NCI-H524 (cell line): ENCODE data around the gene ABL1.
"Not testable (repeated sequence)": the region's sequence is repeated elsewhere in the genome, so short reads cannot be mapped to it uniquely, and the experiment has no call there.

ENCODE experiments used
- DNase-seq, 2 experiments: peaks; one replicate each; lab custom pipeline; 2025; lab: John Stamatoyannopoulos, UW

The ABL1 gene

GRCh38 chr9:130834371-130835336 is at the start of gene ABL1:
ABL1 (plus strand) TSS chr9:130835254; CDS start chr9:130835447, 193 bp downstream.
- DNase-seq, result peak; percentile 49 to 80

GRCh38 chr9:130785940-130786508 is 49.0 kb upstream of the ABL1 start:
- no peak for DNase-seq

DNA sequence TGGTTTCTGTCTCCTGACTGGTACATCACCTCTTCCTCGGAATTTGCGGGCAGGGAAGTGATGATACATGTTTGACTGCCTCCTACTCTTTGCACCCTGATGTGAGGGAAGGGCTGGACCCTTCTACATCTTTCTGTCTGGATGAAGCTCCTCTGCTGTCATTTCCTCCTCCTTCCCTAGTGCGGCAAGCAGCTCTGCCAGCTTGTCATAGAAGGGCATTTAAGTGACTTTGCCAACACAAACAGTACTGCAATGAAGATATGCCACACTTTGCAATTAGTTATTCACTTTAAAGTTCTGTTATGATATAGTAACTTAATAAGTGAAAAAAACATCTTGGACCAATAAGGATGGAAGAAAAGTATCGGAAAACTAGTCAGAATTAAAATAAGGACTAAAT is 48.5 kb upstream of the ABL1 start:
- no peak for DNase-seq

GRCh38 chr9:130789747-130790672 is 45.0 kb upstream of the ABL1 start:
- DNase-seq, result no peak

GRCh38 chr9:130791303-130791894 is 43.7 kb upstream of the ABL1 start:
- DNase-seq, result no peak

GRCh38 chr9:130793589-130793988 is 41.5 kb upstream of the ABL1 start:
- no peak for DNase-seq

GRCh38 chr9:130794021-130794420 is 41.0 kb upstream of the ABL1 start:
- DNase-seq, result not testable (repeated sequence)

GRCh38 chr9:130794423-130794822 is 40.6 kb upstream of the ABL1 start:
- DNase-seq, result not testable (repeated sequence)

GRCh38 chr9:130794923-130795495 is 40.0 kb upstream of the ABL1 start:
- no peak for DNase-seq

DNA sequence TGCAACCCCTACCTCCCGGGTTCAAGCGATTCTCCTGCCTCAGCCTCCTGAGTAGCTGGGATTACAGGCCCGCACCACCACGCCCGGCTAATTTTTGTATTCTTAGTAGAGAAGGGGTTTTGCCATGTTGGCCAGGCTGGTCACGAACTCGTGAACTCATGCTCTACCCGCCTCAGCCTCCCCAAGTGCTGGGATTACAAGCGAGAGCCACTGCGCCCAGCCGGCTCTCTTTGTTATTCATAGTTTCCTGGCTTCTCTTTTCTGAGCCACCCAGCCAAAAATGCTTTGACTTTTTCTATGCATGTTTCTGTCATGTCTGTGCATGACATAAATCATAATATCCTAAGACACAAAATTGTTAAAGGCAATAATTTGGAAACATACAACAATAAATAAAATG is 31.9 kb upstream of the ABL1 start:
- DNase-seq, result not testable (repeated sequence)

DNA sequence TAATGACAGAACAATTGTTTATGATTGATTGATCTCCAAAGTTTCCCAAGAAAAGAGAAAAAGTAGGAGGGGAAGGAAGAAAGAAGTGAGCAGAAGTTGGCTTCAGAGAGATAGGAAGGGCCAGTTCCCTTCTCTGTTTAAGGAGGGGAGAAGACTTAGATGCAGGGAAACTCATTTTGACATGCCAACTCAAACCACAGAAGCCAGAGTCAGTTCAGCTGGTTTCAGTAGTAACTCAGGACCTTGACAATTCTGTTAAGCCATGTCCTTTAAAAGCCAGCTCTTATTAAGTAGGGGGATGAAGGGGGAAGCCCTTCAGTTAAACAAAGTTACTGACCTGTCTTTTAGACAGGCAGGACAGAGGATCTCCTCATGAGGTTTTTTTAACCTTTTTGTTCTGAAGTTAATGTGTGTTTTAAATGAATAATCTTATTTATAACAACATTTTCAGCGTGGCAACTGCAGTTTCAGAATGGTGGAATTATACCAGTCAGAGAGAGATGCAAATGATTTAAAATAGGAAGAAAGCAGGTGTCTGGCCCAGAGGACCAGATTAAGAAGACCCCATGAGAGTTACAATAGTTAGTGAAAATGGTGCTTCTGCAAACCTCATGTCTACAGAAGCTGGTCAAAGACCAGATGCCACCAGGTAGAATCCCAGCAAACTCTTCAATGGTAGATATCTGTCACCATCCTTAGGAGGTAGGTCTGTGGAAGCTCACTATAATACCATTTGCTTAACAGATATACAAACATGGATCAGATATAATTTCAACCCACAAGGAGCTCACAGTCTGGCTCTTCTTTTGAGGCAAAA is 29.3 kb upstream of the ABL1 start:
- no peak for DNase-seq

GRCh38 chr9:130806327-130806716 is 28.7 kb upstream of the ABL1 start:
- peak; percentile 44 to 76 for DNase-seq

DNA sequence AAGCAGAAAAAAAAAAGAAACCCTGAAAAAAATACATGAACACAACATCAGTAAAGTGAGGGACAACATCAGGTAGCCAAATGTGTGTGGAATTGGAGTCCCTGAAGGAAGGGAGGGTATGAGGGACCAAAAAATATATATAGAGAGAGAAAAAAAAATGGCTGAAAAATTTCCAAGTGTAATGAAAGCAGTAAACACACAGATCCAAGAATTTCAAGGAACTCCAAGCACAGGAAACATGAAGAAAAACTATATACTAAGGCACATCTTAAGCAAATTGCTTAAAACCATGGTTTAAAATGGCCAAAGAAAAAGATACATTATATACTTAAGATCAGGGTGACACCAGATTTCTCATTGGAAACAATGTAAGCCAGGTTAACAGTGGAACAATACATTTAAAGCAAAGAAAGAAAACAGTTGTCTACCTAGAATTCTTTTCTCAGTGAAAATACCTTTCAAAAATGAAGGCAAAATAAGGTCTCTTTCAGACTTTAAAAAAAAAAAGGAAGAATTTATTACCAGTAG is 24.4 kb upstream of the ABL1 start:
- DNase-seq, result no peak

DNA sequence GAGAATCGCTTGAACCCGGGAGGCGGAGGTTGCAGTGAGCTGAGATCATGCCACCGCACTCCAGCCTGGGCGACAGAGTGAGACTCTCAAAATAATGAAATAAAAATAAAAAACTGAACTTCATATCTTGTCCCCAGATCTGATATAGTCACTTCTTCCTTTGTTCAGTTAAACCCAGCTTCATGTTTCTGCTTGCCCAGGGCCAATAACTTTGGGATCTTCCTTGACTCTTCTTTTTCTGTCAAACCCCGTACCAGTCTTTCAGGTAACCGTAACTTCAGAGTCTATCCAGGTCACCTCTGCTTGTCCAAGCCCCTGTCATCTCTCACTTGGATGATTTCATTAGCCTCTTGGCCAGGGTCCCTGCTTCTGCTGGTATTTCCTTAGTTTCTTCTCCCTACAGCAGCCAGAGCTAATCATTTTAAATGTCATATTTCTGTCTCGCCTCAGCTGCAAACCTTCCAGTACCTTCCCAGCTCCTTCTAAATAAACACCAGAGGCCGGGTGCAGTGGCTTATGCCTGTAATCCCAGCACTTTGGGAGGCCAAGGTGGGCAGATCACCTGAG is 19.7 kb upstream of the ABL1 start:
- no peak for DNase-seq

GRCh38 chr9:130817914-130818313 is 17.1 kb upstream of the ABL1 start:
- DNase-seq, result no peak

DNA sequence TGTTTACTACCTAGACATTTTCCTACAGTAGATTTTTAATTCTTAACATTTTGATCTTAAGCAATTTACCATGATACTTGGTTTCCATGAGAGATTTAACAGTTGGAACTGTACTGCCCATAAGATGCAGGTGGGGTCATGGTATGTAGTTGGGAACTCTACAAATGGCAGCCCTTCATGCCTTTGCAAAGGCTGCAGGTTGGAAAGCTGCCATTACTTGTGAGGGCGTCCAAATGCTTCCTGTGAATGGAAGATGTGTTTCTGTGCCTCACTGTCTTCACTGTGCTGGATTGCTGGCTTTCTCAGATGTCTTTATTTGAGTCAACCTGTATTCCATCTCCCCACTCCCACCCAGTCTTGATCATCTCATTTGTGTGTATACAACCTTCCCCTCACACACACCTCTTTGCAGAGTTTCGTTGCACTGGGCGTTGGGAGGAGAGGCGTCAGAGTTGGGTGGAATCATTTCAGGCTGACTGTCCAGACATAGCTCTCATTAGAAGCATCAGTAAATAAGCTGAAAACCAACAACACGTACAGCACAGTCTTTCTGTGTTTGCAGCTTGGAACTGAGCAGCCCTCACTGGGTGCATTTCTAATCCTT is 14.8 kb upstream of the ABL1 start:
- no peak for DNase-seq

- no peak for DNase-seq
Observed at GRCh38 chr9:130823435-130823834, 11.6 kb upstream of the ABL1 start.

- peak; percentile 50 to 61 for DNase-seq
Observed at GRCh38 chr9:130824079-130824478, 11.0 kb upstream of the ABL1 start.

GRCh38 chr9:130824643-130825350 is 10.3 kb upstream of the ABL1 start:
- peak; percentile 90 to 93 for DNase-seq
